GM10248 (cell line): ENCODE measurements around the gene JMJD1C.
A peak's percentile ranks its signal among the peaks of the same experiment; 100 is the strongest.
"Not testable (repeated sequence)": the region's sequence is repeated elsewhere in the genome, so short reads cannot be mapped to it uniquely, and the experiment has no call there.

Experiments
- CTCF ChIA-PET: fragments of 300-600 bp; sonication (Branson Sonifier 250); formaldehyde crosslinking; extraction: SDS; loops from one replicate; lab custom pipeline; 2021; ENCODE audit warnings: antibody characterized with exemption; lab: Yijun Ruan, JAX
- POLR2A ChIA-PET: fragments of 350-650 bp; sonication (Branson Sonifier 250); formaldehyde crosslinking; extraction: SDS; loops from one replicate; lab custom pipeline; 2020; ENCODE audit warnings: antibody characterized with exemption; lab: Yijun Ruan, JAX
- DNase-seq: peaks from one replicate; pipeline ENCODE4 v3.0.0; 2012; ENCODE audit errors: extremely low spot score
- TF ChIP-seq, protein P1 (sequence below): IDR thresholded peaks from 2 replicates; pipeline ENCODE4 v1.5.1; 2012; ENCODE audit warnings: mild to moderate bottlenecking, low read depth; ENCODE audit errors: extremely low read depth, missing control alignments, control extremely low read depth

The JMJD1C gene

DNA sequence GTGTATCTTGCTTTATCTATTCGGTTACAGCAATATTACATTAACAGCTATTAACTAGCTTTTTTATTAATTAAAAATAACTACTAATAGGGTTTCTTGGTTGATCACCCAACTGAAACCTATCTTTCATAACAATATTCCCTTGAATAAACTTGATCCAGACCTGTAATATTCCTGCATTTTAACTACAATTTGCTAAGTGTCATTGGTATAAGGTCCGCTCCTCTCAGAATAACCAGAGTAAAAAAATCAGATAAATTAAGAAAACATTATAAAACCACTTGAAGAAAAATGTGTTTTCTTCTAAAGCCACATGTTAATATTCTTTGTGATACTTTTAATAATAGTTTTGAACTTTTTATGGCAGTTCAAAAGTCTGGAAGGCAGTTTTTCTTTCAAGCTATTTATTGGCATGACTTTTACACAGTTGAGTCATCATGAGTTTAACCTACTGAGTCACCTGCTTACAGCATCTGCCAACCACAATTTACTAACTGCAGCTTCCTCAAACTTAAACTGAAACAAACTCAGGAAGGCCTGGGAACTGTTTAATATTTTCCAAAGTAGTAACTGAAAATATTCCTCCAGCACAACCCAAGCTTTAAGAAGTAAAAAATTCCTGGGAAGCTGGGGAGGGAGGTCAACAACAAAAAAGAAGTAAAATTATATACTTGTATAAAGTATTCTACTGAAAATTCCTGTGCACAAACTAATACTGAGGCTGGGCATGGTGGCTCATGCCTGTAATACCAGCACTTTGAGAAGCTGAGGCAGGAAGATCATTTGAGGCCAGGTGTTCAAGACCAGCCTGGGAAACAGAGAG lies 229.5 kb downstream of the JMJD1C start:
- TF ChIP-seq, protein P1, sequence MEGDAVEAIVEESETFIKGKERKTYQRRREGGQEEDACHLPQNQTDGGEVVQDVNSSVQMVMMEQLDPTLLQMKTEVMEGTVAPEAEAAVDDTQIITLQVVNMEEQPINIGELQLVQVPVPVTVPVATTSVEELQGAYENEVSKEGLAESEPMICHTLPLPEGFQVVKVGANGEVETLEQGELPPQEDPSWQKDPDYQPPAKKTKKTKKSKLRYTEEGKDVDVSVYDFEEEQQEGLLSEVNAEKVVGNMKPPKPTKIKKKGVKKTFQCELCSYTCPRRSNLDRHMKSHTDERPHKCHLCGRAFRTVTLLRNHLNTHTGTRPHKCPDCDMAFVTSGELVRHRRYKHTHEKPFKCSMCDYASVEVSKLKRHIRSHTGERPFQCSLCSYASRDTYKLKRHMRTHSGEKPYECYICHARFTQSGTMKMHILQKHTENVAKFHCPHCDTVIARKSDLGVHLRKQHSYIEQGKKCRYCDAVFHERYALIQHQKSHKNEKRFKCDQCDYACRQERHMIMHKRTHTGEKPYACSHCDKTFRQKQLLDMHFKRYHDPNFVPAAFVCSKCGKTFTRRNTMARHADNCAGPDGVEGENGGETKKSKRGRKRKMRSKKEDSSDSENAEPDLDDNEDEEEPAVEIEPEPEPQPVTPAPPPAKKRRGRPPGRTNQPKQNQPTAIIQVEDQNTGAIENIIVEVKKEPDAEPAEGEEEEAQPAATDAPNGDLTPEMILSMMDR, result no peak
- ChIA-PET CTCF (interaction anchor here (0.7 to 1.4 kb wide), 11 partner anchors 8 to 442 kb away, joined by 3 to 6 read pairs (median 3); no protein-coding TSS in a partner anchor), POLR2A (no interaction called here)
- DNase-seq, result peak; percentile 42

DNA sequence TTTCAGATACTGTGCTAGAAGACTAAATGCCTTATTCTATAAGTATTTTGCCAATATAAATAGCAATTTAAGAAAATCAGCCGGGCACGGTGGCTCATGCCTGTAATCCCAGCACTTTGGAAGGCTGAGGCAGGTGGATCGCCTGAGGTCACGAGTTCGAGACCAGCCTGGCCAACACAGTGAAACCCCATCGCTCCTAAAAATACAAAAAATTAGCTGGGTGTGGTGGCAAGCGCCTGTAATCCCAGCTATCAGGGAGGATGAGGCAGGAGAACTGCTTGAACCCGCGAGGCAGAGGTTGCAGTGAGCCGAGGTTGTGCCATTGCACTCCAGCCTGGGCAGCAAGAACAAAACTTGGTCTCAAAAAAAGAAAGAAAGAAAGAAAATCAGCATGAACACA lies 230.6 kb downstream of the JMJD1C start:
- POLR2A ChIA-PET, DNase-seq: not testable (repeated sequence)
- CTCF ChIA-PET, result interaction anchor here (1.2 to 1.4 kb wide), 4 partner anchors 10 to 443 kb away, joined by 3 to 6 read pairs (median 4); no protein-coding TSS in a partner anchor

DNA sequence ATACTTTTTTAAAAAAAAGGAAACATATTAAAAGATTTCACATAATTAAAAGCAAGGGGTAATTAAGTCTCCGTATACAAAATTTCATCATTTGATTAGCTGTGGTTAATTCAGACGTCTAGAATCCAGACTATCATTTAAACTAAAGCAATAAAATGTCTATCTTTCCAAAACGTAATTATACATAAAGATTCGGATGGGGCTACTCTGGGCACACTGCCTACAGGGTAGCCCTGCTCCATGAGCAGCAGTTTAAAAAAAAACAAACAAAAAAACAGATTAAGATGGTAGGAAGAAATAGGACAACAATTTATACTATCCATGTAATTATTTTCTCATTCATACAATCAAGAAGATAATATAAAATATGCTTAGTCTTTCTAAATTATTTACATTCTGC lies 236.6 kb downstream of the JMJD1C start:
- CTCF ChIA-PET, result interaction anchor here (1.4 kb wide), 1 partner anchor 27 kb away, joined by 3 read pairs; no protein-coding TSS in a partner anchor
- no peak for DNase-seq
- POLR2A ChIA-PET, result no interaction called here
- TF ChIP-seq, protein P1, result no peak

DNA sequence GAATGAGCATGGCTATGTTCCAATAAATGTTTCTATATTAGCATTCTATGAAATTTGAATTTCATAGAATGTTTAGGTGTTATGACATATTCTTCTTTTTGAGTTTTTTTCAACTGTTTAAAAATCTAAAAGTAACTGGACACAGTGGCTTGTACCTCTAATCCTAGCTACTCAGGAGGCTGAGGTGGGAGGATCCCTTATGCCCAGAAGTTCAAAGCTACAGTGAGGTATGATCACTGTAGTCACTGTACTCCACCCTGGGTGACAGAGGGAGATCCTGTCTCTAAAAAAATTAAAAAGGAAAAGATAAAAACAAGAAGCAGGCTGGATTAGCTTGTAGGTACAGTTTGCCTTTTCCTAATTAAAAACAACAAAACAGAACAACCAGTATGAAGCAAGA lies 237.5 kb downstream of the JMJD1C start:
- no peak for DNase-seq
- POLR2A ChIA-PET, result no interaction called here
- CTCF ChIA-PET, result interaction anchor here (0.8 to 1.4 kb wide), 6 partner anchors 8 to 401 kb away, joined by 3 to 4 read pairs (median 3); no protein-coding TSS in a partner anchor
- TF ChIP-seq, protein P1, result no peak

DNA sequence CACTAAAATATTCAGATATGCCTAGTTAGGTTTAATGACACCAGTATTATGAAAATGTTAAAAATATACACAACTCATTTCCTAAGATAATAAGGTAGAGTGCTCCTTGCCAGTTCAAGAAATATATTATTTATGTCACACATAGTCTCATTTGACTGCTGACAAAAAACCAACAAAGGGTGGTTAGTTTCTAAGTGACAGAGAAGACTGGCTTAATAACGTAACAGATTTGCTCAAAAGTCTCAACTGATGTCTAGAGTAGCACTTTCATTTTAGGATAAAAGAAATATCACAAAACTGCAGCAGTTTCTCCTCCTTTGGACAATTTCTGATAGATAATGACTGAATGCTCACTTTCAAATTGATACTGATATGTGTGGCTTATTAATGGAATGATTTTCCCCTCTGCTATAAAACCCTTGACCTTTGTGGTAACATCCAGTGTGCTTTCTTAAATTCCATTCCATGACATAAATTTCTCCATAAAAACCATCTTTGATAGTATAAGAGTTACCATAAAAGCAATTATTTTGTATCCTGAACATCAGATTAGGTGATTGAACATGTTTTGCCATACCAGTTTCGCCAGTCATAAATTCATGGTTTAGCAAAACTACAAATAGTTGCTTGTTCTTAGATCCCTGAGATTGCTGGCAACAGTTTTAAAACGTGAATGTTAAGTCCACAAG lies 238.4 kb downstream of the JMJD1C start:
- CTCF ChIA-PET, result interaction anchor here (0.8 to 1.4 kb wide), 7 partner anchors 9 to 402 kb away, joined by 3 to 4 read pairs (median 3); no protein-coding TSS in a partner anchor
- peak; percentile 23 for DNase-seq
- TF ChIP-seq, protein P1, result no peak
- POLR2A ChIA-PET, result no interaction called here

DNA sequence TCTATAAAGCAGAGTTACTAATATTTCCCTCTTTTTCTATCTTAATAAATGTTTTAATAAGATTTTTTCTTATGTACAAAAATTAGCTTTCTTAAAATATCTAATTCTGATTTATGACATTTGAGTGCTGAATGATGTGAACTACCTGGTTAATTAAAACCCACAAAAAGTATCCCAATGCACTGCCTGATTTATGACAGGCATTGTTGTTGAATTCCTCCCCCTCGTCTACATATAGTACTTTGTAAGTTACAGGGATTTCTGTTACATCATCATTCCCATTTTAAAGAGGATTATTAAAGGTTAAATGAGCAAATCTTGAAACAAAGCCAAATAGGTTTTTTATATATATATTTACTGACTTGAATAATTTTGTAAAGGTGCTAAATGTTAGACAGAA lies 241.5 kb downstream of the JMJD1C start:
- ChIA-PET CTCF (interaction anchor here (1.3 to 2.2 kb wide), 2 partner anchors 39 to 58 kb away, joined by 3 to 6 read pairs; no protein-coding TSS in a partner anchor), POLR2A (no interaction called here)
- TF ChIP-seq, protein P1, result no peak
- DNase-seq, result no peak
